ENCODE data around the gene NXPH1.
A peak's percentile ranks its signal among the peaks of the same experiment; 100 is the strongest.
"Not testable (repeated sequence)": the region's sequence is repeated elsewhere in the genome, so short reads cannot be mapped to it uniquely, and the experiment has no call there.

Gene NXPH1

GRCh38 chr7:8710124-8710523 lies 276.7 kb downstream of the NXPH1 start:
- Mint-ChIP-seq H3K36me3 (ENCODE audit: low read depth) (no peaks in the 10 kb centered on the region), H3K27ac (peak overlapping the region in 1 of 3 experiments; percentile 46), H3K4me1 (no peaks in the 10 kb centered on the region), H3K9me3 (no peaks in the 10 kb centered on the region), H3K4me3 (no peak overlapping the region), H3K27me3 (ENCODE audit: low read depth) (peaks cover 8% of the 10 kb centered on the region)
- TF ChIP-seq, protein P1, sequence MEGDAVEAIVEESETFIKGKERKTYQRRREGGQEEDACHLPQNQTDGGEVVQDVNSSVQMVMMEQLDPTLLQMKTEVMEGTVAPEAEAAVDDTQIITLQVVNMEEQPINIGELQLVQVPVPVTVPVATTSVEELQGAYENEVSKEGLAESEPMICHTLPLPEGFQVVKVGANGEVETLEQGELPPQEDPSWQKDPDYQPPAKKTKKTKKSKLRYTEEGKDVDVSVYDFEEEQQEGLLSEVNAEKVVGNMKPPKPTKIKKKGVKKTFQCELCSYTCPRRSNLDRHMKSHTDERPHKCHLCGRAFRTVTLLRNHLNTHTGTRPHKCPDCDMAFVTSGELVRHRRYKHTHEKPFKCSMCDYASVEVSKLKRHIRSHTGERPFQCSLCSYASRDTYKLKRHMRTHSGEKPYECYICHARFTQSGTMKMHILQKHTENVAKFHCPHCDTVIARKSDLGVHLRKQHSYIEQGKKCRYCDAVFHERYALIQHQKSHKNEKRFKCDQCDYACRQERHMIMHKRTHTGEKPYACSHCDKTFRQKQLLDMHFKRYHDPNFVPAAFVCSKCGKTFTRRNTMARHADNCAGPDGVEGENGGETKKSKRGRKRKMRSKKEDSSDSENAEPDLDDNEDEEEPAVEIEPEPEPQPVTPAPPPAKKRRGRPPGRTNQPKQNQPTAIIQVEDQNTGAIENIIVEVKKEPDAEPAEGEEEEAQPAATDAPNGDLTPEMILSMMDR (IDR thresholded peaks at IDR 0.05; ENCODE audit: unreplicated experiment in 3 of 3), result no peak

DNA sequence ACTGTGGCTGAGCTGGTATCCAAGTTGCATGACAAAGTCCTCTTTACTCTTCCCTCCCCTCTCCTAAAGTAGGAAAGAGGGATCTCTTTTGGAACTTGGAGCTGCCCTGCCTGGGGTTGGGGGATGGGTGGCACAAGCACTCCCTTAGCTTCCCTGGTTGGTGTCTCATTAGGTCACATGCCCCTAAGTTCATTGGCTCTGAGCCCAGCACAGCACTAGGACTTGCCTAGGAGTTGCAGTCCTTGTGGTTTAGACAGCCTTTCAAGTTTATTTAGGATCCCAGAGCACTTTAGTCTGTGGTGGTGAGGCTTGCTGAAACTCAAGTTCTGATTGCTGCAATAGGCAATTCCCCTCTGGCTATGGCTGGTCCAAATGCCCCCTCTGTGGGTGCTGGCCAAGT lies 281.4 kb downstream of the NXPH1 start:
- Mint-ChIP-seq H3K4me3 (no peak overlapping the region), H3K27me3 (ENCODE audit: low read depth) (peaks cover 5% of the 10 kb centered on the region), H3K4me1 (no peaks in the 10 kb centered on the region), H3K36me3 (ENCODE audit: low read depth) (no peaks in the 10 kb centered on the region), H3K9me3 (no peaks in the 10 kb centered on the region), H3K27ac (no peak overlapping the region)
- TF ChIP-seq, protein P1 (IDR thresholded peaks at IDR 0.05; ENCODE audit: unreplicated experiment in 3 of 3), result no peak

DNA sequence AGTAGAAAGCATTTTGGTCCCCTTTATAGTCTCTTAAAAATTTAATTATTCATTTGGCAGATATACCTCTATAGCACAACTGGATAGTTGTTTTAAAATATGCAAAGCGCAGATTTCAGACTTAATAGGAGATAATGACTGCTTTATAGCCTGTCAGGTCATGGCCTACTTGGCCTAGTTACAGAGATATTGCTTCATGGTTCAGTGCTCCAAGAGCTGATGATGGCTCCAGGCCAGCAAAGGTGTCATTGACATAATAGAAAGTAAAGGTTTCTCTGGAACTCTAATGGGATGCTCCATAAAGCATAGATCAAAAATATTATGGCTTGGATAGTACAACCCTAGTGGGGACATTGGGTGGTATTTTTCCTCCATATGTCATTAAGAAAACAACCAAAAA lies 285.7 kb downstream of the NXPH1 start:
- H3K27me3 Mint-ChIP-seq (ENCODE audit: low read depth), result peaks cover 6% of the 10 kb centered on the region
- no peaks in the 10 kb centered on the region for H3K9me3 Mint-ChIP-seq
- H3K4me3 Mint-ChIP-seq, result no peak overlapping the region
- no peaks in the 10 kb centered on the region for H3K4me1 Mint-ChIP-seq
- H3K27ac Mint-ChIP-seq, result no peak overlapping the region
- TF ChIP-seq, protein P1 (IDR thresholded peaks at IDR 0.05; ENCODE audit: unreplicated experiment in 3 of 3), result no peak
- H3K36me3 Mint-ChIP-seq (ENCODE audit: low read depth), result no peaks in the 10 kb centered on the region

- no peaks in the 10 kb centered on the region for H3K9me3 Mint-ChIP-seq
- no peaks in the 10 kb centered on the region for H3K4me1 Mint-ChIP-seq
- TF ChIP-seq, protein P1 (IDR thresholded peaks at IDR 0.05; ENCODE audit: unreplicated experiment in 3 of 3), result peak; percentile 54 to 71 (median 55)
- H3K36me3 Mint-ChIP-seq (ENCODE audit: low read depth), result no peaks in the 10 kb centered on the region
- no peak overlapping the region for H3K27ac Mint-ChIP-seq
- peaks cover 6% of the 10 kb centered on the region for H3K27me3 Mint-ChIP-seq (ENCODE audit: low read depth)
- no peak overlapping the region for H3K4me3 Mint-ChIP-seq
These were observed 290.8 kb downstream of the NXPH1 start for GRCh38 chr7:8724080-8724718.

GRCh38 chr7:8731756-8732155 lies 298.3 kb downstream of the NXPH1 start:
- H3K27ac Mint-ChIP-seq; H3K4me1 Mint-ChIP-seq; H3K4me3 Mint-ChIP-seq; H3K36me3 Mint-ChIP-seq (ENCODE audit: low read depth); H3K27me3 Mint-ChIP-seq (ENCODE audit: low read depth): not testable (repeated sequence)
- H3K9me3 Mint-ChIP-seq, result peaks cover 15% of the 10 kb centered on the region

GRCh38 chr7:8739837-8740236 lies 306.4 kb downstream of the NXPH1 start:
- TF ChIP-seq, protein P1 (IDR thresholded peaks at IDR 0.05; ENCODE audit: unreplicated experiment in 3 of 3), result no peak
- no peak overlapping the region for H3K27ac Mint-ChIP-seq
- H3K36me3 Mint-ChIP-seq (ENCODE audit: low read depth), result no peaks in the 10 kb centered on the region
- H3K4me1 Mint-ChIP-seq, result no peaks in the 10 kb centered on the region
- peaks cover 4% of the 10 kb centered on the region for H3K27me3 Mint-ChIP-seq (ENCODE audit: low read depth)
- H3K4me3 Mint-ChIP-seq, result no peak overlapping the region
- H3K9me3 Mint-ChIP-seq, result peaks cover 15% of the 10 kb centered on the region

Measured in nephron (organoid).